ENCODE measurements around the gene RFC3. TPM values are rescaled to one million over a fixed set of nuclear protein-coding genes. Genes with fewer than 3 reads are reported as not detected.

RFC3 gene
- total RNA-seq, 1 experiment from 2014 or later = 38.2 TPM

DNA sequence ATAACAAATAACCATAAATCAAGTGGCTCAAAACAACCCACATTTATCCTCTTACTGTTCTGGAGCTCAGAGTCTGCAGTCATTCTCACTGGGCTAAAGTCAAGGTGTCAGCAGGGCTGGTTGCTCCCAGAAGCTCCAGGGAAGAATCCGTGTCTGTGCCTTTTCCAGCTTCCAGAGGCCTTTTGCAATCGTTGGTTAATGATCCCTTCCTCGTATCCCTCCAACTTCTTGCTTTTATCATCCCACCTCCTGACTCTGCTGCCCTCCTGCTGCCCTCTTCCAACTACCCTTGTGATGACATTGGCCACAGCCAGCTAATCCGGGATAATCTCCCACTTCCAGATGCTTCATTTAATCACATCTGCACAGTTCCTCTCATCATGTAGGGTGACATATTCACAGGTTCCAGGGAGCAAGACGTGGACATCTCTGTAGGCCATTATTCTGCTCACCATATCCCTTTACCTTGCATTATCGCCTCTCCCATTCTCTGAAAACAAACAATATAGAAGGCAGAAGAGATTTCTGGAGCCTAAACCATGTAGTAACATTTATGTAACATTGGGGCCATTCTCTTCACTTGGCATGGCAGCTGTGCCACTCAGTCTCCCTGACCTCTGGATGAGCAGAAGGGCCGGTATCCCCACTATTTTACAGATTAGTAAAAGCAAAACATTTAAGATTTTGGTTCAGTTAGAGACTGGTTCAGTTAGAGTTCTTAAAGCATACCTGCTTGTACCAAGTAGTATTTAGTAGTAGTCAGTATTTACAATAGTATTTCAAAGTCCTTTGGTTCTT is 53.5 kb downstream of the RFC3 start:
- ChIA-PET CTCF (no interaction called here), POLR2A (no interaction called here), RAD21 (ENCODE audit: low non-redundant PET in 1 of 2, low total read pairs in 2 of 2, uncharacterized antibody in 2 of 2, unreplicated experiment in 2 of 2) (no interaction called here)
- Histone ChIP-seq H3K79me2 (ENCODE audit: insufficient read depth, low read length) (no peaks in the 10 kb centered on the region), H3K27ac (ENCODE audit: low read depth, low read length) (no peak overlapping the region), H3K9me3 (ENCODE audit: control insufficient read depth in 1 of 2, insufficient read depth in 1 of 2, low read depth in 1 of 2, low read length in 2 of 2) (no peaks in the 10 kb centered on the region), H3K27me3 (ENCODE audit: insufficient read depth, low read length) (no peaks in the 10 kb centered on the region), H4K20me1 (ENCODE audit: insufficient read depth) (no peaks in the 10 kb centered on the region), H3K4me2 (ENCODE audit: low read length) (no peak overlapping the region), H3K9ac (ENCODE audit: low read length) (no peak overlapping the region), H3K9me2 (ENCODE audit: insufficient read depth) (no peaks in the 10 kb centered on the region), H3K4me1 (ENCODE audit: control insufficient read depth in 1 of 2, insufficient read depth in 2 of 2, low read length in 2 of 2) (no peaks in the 10 kb centered on the region), H3K4me3 (replicated peaks in 1 of 2; ENCODE audit: low read depth in 1 of 2, low read length in 2 of 2) (no peak overlapping the region), H2AFZ (ENCODE audit: low read depth, low read length, poor library complexity, severe bottlenecking) (no peak overlapping the region), H3K36me3 (ENCODE audit: control insufficient read depth in 1 of 2, insufficient read depth in 2 of 2, low read length in 2 of 2) (no peaks in the 10 kb centered on the region)
- TF ChIP-seq EZH2phosphoT487 (IDR thresholded peaks at IDR 0.05; ENCODE audit: borderline replicate concordance) (no peak), SRF (IDR thresholded peaks at IDR 0.05; ENCODE audit: low read depth) (no peak), YY1 (IDR thresholded peaks at IDR 0.05; ENCODE audit: extremely low read depth, insufficient replicate concordance, low read depth, low read length) (no peak), TCF7L2 (IDR thresholded peaks at IDR 0.05; ENCODE audit: borderline replicate concordance, extremely low read depth, insufficient read depth, insufficient read length) (no peak), CEBPB (IDR thresholded peaks at IDR 0.05; ENCODE audit: low read depth) (no peak), EGR1 (IDR thresholded peaks at IDR 0.05; ENCODE audit: low read depth) (no peak), ZFX (IDR thresholded peaks at IDR 0.05) (no peak), SIN3A (IDR thresholded peaks at IDR 0.05; ENCODE audit: low read depth) (no peak), CBX3 (IDR thresholded peaks at IDR 0.05; ENCODE audit: low read depth) (no peak), POLR2AphosphoS5 (IDR thresholded peaks at IDR 0.05; ENCODE audit: low read depth, low read length) (no peak)
- TF ChIP-seq, protein P1, sequence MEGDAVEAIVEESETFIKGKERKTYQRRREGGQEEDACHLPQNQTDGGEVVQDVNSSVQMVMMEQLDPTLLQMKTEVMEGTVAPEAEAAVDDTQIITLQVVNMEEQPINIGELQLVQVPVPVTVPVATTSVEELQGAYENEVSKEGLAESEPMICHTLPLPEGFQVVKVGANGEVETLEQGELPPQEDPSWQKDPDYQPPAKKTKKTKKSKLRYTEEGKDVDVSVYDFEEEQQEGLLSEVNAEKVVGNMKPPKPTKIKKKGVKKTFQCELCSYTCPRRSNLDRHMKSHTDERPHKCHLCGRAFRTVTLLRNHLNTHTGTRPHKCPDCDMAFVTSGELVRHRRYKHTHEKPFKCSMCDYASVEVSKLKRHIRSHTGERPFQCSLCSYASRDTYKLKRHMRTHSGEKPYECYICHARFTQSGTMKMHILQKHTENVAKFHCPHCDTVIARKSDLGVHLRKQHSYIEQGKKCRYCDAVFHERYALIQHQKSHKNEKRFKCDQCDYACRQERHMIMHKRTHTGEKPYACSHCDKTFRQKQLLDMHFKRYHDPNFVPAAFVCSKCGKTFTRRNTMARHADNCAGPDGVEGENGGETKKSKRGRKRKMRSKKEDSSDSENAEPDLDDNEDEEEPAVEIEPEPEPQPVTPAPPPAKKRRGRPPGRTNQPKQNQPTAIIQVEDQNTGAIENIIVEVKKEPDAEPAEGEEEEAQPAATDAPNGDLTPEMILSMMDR (IDR thresholded peaks at IDR 0.05 in 2 of 3, conservative IDR thresholded peaks at IDR 0.05 in 1 of 3; ENCODE audit: borderline replicate concordance in 1 of 3, insufficient read depth in 1 of 3, low read depth in 2 of 3, low read length in 2 of 3) = no peak
- TF ChIP-seq, protein P2, sequence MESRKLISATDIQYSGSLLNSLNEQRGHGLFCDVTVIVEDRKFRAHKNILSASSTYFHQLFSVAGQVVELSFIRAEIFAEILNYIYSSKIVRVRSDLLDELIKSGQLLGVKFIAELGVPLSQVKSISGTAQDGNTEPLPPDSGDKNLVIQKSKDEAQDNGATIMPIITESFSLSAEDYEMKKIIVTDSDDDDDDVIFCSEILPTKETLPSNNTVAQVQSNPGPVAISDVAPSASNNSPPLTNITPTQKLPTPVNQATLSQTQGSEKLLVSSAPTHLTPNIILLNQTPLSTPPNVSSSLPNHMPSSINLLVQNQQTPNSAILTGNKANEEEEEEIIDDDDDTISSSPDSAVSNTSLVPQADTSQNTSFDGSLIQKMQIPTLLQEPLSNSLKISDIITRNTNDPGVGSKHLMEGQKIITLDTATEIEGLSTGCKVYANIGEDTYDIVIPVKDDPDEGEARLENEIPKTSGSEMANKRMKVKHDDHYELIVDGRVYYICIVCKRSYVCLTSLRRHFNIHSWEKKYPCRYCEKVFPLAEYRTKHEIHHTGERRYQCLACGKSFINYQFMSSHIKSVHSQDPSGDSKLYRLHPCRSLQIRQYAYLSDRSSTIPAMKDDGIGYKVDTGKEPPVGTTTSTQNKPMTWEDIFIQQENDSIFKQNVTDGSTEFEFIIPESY (IDR thresholded peaks at IDR 0.05; ENCODE audit: extremely low read depth, insufficient replicate concordance, low read length) = no peak
- intact Hi-C loops (cut with micrococcal nuclease) = no loop called here
- DNase-seq (ENCODE audit: low read depth, low spot score) (no peak), ATAC-seq (no peak)
- no TSS peak for BruUV-seq (replicated peaks)
